GM18519 (cell line): ENCODE results near the gene CFAP73.

Experiments
- ATAC-seq: cut with Tn5 transposase; IDR thresholded peaks from one replicate; pipeline ENCODE4 v1.9.1; 2021; ENCODE audit warnings: mild to moderate bottlenecking, moderate library complexity; ENCODE audit not compliant: unreplicated experiment, low FRiP score

Gene CFAP73

GRCh38 chr12:113118142-113118541 is 31.4 kb upstream of the CFAP73 start:
- no peak for ATAC-seq

- ATAC-seq, result no peak
These were observed 29.4 kb upstream of the CFAP73 start for GRCh38 chr12:113119980-113120669.

- no peak for ATAC-seq
These were observed 28.7 kb upstream of the CFAP73 start for GRCh38 chr12:113120670-113121370.

- ATAC-seq, result no peak
These were observed 21.7 kb upstream of the CFAP73 start for GRCh38 chr12:113127791-113128199.

DNA sequence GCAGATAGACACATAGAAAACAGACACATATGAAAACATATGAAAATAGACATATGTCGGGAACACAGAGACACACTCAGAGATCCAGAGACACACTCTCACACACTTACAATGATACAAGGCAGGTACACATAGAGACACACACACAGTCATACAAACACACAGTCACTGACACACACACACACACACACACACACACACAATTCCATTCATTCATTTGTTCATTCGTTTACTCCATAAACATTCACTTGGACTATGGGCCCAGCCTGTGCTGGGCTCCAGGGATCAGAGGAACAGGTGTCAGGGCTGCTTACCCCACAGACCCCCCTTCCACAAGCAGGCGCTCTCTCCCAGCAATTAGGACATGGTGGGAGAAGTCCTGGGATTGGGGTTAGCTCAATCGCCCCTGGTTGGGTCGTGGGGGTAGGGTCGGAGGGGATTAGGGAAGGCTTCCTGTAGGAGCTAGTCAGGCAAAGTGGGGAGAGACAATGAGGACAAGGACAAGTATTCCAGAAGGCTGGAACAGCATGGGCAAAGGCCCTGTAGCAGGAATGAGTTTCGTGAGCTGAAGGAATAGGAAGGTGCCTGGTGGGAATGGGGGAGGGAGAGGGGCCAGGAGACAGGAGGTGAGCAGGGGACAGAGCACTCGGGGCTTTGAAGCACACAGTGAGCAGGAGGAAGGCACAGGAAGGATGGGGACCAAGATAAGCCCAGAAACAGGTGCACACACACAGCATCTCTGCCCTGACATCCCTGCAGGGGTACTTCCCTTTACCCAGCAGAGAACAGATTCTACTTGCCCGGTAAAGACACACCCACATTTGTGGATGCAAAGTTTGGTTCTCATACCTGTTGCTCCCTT is 20.5 kb upstream of the CFAP73 start:
- no peak for ATAC-seq

DNA sequence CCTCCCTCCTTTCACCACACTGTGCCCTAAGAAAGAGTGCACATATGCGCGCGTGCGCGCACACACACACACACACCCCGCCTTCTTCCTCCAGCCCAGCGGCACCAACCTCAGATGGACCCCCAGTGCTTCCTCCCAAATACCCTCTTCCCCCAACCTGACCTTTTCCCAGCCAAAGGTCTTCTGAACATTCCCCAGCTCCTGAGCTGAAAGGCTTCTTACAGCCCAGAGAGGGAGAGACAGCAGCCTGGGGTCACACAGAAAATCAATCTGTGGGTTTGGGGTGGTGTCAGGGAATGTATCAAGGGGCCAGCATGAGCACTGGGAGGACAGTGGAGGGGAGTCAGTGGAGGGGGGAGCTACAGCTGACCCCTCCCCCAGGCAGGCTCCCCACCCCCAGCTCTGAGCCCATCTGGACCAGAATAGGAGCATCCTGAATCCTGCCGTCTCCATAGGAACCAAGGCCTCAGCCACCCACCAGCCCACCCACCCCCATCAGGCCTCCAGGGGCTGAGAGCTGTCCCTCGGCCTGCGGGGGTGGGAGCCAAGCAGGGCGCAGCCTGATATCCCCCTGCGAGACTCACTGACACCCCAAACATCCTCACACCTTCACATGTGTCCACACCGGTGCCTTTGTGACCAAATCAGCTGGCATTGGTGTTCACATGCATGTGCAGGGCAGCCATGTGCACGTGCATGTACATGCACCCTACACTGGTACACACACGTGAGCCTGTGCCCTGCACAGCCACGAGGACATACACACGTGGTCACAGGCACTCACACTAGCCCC is 19.7 kb upstream of the CFAP73 start:
- no peak for ATAC-seq

GRCh38 chr12:113130457-113131135 is 18.9 kb upstream of the CFAP73 start:
- no peak for ATAC-seq

GRCh38 chr12:113131556-113131955 is 18.0 kb upstream of the CFAP73 start:
- no peak for ATAC-seq

DNA sequence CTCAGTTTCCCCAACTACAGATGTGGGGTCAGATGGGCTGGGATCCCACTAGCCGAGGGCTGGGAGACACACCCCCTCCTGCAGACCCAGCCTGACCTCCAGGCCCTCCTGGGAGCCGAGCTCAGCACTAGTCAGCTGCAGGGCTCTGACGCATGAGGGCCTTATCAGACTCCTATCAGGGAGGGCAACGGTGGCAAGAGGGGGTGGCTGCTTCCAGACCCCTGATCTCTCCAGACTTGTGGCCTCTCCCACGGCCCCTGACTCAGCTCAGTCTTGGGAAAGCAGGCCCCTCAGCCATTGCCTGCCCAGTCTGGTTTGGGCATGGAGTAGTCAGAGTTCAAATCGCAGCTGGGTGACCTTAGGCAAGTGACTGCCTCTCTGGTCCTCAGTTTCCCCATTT is 16.5 kb upstream of the CFAP73 start:
- ATAC-seq, result no peak

DNA sequence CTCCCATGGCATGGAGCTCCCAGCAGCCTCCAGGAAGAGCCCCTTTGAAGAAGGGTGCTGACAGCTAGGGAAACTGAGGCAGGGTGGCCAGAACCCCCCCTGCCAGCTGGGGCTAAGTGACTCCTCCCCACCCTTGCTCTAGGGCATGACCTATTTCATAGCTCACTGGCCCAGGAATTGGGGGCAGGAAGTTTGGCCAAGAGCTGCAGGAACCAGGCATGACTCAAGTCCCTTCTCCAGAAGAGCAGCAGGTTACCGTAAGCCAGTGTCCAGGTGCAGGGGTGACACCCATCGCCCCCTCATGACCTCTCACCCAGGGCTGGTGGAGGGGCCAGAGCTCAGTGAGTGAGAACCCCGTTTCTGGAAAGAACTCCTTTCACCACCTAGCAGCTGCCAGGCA is 15.9 kb upstream of the CFAP73 start:
- no peak for ATAC-seq

DNA sequence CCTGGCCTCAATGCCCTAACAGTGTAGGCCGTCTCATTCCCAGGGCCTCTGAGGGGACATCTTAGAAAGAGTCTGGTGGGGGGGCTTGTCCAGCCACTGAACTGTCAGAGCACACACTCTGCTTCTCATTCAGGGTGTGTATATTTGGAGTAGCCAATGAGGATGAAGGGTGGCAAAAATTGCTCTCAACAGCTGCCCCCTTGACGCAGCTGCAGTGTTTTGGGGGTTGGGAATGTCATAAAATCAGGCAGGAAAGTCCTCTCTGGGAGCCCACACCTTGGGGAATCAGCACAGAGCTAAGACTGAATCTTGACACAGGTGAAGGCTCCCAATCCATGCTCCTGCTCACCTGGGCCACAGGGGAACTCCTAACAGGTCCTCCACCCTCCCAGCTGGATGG is 15.5 kb upstream of the CFAP73 start:
- no peak for ATAC-seq

DNA sequence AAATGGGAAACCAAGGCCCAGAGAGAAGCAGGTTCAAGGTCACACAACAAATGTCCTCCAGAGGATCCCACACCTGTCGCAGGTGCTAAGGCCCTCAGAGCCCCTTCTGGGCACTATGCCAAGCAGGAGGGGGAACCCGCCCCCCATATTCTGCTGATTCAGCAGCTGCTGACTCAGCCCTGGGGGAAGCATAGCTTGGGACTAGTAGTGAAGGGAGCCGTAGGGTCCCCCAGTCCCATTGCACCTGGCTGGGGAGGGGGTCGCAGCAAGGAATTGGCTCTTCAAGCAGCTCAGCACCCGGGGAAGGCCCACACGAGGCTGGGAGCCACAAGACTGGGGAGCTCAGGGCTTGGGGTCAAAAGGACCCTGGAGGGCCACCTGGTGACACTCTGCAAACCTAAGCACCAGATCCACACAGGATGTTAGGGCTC is 15.0 kb upstream of the CFAP73 start:
- ATAC-seq, result no peak

- no peak for ATAC-seq
These were observed 14.1 kb upstream of the CFAP73 start, which contains the start of gene RASAL1 for GRCh38 chr12:113135178-113136127. TSS of gene RASAL1 (minus strand) at chr12:113135761. CDS start at chr12:113135462, 299 bp downstream.

DNA sequence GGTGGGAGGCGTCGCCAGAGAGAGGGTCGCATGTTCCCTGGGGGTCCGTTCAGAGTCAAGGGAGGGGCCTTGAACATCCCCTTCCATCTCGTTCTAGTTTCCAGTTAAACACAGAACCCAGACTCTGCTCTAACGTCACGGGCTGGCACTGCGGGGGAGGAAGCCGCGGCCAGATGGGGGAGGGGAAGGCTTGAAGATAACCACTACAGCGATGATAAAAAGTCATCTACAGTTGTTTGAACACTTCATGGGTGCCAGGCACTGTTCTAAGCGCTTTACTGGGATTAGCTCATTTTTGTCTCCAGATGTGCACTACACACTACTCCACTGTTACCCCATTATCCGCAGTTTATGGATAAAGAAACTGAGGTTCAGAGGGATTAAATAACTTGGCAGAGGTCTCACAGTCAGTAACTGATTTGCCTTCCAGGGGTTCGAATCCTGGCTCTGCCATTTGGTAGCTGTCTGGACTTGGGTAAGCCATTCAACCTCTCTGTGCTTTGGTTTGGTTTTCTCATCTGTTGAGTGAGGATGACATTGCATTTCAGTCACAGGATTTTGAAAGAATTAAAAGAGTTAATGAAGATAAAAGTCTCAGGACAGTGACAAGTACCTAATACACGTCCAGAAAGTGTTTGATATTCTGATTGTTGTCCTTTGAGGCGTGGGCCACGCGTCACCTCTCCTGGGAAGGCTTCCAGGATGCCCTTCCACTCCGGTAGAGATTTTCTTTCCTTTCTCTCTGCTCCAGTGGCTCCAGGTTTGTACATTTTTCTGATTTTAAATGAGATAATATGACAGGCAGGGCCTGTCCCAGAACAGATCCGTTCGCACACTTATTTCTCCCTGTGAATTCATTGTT is 13.2 kb upstream of the CFAP73 start:
- no peak for ATAC-seq

DNA sequence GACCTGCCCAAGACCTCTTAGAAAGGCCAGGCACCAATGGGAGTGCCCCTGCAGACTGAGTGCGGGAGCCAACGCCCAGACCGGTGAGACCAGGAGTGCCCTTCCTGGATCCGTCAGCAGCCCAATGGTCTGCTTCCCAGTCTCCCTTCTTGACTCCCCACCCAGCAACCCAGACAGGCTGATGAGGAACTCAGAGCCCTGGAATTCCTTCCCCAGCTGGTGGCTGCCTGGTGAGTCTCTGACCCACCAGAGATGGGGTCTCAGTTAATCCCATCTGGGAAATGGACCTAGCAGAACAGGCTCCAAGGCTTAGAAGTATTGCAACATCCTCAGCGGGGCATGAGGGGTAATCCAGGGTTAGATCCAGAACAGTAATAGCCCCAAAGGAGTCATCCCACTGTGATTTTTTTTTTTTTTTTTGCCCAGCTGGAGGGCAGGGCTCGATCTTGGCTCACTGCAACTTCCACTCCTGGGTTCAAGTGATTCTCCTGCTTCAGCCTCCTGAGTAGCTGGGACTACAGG is 12.5 kb upstream of the CFAP73 start:
- ATAC-seq, result no peak

- no peak for ATAC-seq
These were observed 11.4 kb upstream of the CFAP73 start for GRCh38 chr12:113137861-113138783.
